Stimulated activated CD8-positive, alpha-beta memory T cell treated with anti-CD3 and anti-CD28 coated beads, Interleukin-7, amount 100 ng/mL, for 4 hours (primary cell): ENCODE data around the gene ZGRF1.
"Not testable (repeated sequence)": the region's sequence is repeated elsewhere in the genome, so short reads cannot be mapped to it uniquely, and the experiment has no call there.

Experiments
- DNase-seq, 2 donors: peaks; one replicate each; pipeline ENCODE4 v3.0.0-alpha.2; 2020; ENCODE audit warnings: low read depth in 2 of 2

The ZGRF1 gene

GRCh38 chr4:112636688-112637551 lies at the start of gene ZGRF1, which contains the start of gene LARP7:
TSS of gene ZGRF1 (minus strand) at chr4:112636909. CDS start at chr4:112633176, 3,733 bp downstream.
TSS of gene LARP7 (plus strand) at chr4:112637143. CDS start at chr4:112644670, 7,527 bp downstream.
- DNase-seq: peak; percentile 97 to 98

GRCh38 chr4:112680996-112681395 lies 44.3 kb upstream of the ZGRF1 start:
- DNase-seq: no peak

- DNase-seq: no peak
Observed at GRCh38 chr4:112677519-112678091, 40.9 kb upstream of the ZGRF1 start.

GRCh38 chr4:112674376-112674775 lies 37.7 kb upstream of the ZGRF1 start:
- no peak for DNase-seq

GRCh38 chr4:112673686-112674085 lies 37.0 kb upstream of the ZGRF1 start:
- no peak for DNase-seq

- DNase-seq: no peak
Observed at GRCh38 chr4:112673076-112673475, 36.4 kb upstream of the ZGRF1 start.

- DNase-seq: no peak
Observed at GRCh38 chr4:112668131-112668530, 31.4 kb upstream of the ZGRF1 start.

- no peak for DNase-seq
Observed at GRCh38 chr4:112664611-112665010, 27.9 kb upstream of the ZGRF1 start.

- not testable (repeated sequence) for DNase-seq
Observed at GRCh38 chr4:112656115-112656514, 19.4 kb upstream of the ZGRF1 start.

- no peak for DNase-seq
Observed at GRCh38 chr4:112655270-112655669, 18.6 kb upstream of the ZGRF1 start.

GRCh38 chr4:112652216-112652615 lies 15.5 kb upstream of the ZGRF1 start:
- no peak for DNase-seq

- DNase-seq: no peak
Observed at GRCh38 chr4:112651641-112652040, 14.9 kb upstream of the ZGRF1 start.

GRCh38 chr4:112650332-112650731 lies 13.6 kb upstream of the ZGRF1 start:
- no peak for DNase-seq

- DNase-seq: no peak
Observed at GRCh38 chr4:112649055-112649408, 12.3 kb upstream of the ZGRF1 start.

- DNase-seq: no peak
Observed at GRCh38 chr4:112648263-112649054, 11.8 kb upstream of the ZGRF1 start.

- DNase-seq: no peak
Observed at GRCh38 chr4:112647785-112648184, 11.1 kb upstream of the ZGRF1 start.

GRCh38 chr4:112646632-112647537 lies 10.2 kb upstream of the ZGRF1 start:
- DNase-seq: no peak

- DNase-seq: no peak
Observed at GRCh38 chr4:112645541-112646329, 9.0 kb upstream of the ZGRF1 start.

GRCh38 chr4:112644595-112645535 lies 8.2 kb upstream of the ZGRF1 start:
- DNase-seq: not testable (repeated sequence)
